Cardiac septum (tissue), 1 donor: ENCODE data around the gene CFAP77. TPM values are rescaled to one million over a fixed set of nuclear protein-coding genes. Genes with fewer than 3 reads are reported as not detected.

Source experiments
- DNase-seq: peaks from one replicate; pipeline ENCODE4 v3.0.0-alpha.2; 2020; ENCODE audit warnings: low spot score
- intact Hi-C: fragments of 100-400 bp; cut with DNase I; formaldehyde crosslinking; loops from one replicate; pipeline ENCODE4 v1.14.0; 2022
- total RNA-seq: library from RNA; stranded (reverse); fragmentation: NEBNext Ultra II Directional; extraction: Animal tissue kit (Norgen Biotek cat#: 25700); gene quantifications from one replicate; pipeline ENCODE4 v1.2.1, GENCODE V29; 2021
- donor health status: DM: no; HTN: no; CAD: no.

The CFAP77 gene
- total RNA-seq, 1 donor from 2014 or later = 1.2 TPM

GRCh38 chr9:132406554-132407122 is 3.4 kb upstream of the CFAP77 start, which contains the start of gene TTF1:
Gene TTF1, minus strand, starts transcription at chr9:132406840. Its CDS starts 4,019 bp downstream, at chr9:132402821.
- intact Hi-C loops = loop anchor here (1.0 to 10.0 kb wide), 2 partner anchors 52 to 268 kb away; partner anchors contain the start of genes GTF3C4 and SETX
- DNase-seq = peak; percentile 95

DNA sequence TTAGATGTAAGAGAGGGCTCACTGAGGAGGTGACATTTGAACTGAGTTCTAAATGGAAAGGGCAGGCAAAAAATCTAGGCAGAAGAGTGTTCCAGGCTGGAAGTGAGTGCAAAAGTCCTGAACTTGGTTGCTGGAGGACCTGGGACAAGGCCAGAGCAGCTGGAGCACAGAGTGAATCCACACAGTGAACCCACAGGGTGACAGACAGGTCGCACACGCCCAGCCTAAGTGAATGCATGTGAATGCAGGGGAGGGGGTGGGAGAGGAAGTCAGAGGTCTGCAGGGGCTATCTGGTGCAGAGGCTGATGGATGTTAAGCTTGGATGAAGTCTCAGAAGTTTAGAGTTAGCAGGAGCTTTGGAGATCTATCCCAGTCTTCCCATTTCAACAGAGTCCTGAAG is 2.8 kb upstream of the CFAP77 start:
- intact Hi-C loops = loop anchor here (10.0 kb wide), 1 partner anchor 268 kb away; the partner anchor contains the start of gene GTF3C4
- no peak for DNase-seq

GRCh38 chr9:132408521-132408920 is 1.5 kb upstream of the CFAP77 start:
- DNase-seq = no peak
- intact Hi-C loops = loop anchor here (10.0 kb wide), 1 partner anchor 266 kb away; the partner anchor contains the start of gene GTF3C4

- DNase-seq = no peak
- intact Hi-C loops = loop anchor here (1.0 to 2.0 kb wide), 3 partner anchors 97 to 390 kb away; no protein-coding TSS in a partner anchor
Observed at GRCh38 chr9:132410642-132411041, 631 bp downstream of the CFAP77 start.

GRCh38 chr9:132411091-132411508 is 1.1 kb downstream of the CFAP77 start:
- intact Hi-C loops = loop anchor here (1.0 to 2.0 kb wide), 3 partner anchors 96 to 390 kb away; no protein-coding TSS in a partner anchor
- no peak for DNase-seq

- intact Hi-C loops = no loop called here
- DNase-seq = no peak
Observed at GRCh38 chr9:132412089-132412488, 2.1 kb downstream of the CFAP77 start.

DNA sequence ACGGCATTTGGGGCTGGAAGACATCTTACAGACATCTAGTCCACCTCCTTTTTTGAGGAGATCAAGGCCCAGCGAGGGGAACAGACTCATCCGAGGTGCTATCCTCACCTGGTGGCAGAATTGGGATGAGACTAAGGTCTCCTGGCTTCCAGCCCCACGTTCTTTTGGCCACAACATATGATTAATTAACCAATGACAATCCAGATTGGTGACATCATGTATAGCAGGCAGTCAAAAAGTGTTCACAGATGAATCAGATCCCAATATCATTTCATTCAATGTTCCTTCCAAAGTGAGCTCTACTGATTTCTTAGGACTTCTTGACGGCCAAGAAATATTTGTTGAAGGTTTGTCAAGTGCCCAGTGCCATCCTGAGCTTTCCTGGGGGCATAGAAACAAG is 3.9 kb downstream of the CFAP77 start:
- intact Hi-C loops = no loop called here
- DNase-seq = no peak

- intact Hi-C loops = no loop called here
- DNase-seq = no peak
Observed at GRCh38 chr9:132414731-132415130, 4.7 kb downstream of the CFAP77 start.

GRCh38 chr9:132415181-132415580 is 5.2 kb downstream of the CFAP77 start:
- DNase-seq = no peak
- intact Hi-C loops = no loop called here

DNA sequence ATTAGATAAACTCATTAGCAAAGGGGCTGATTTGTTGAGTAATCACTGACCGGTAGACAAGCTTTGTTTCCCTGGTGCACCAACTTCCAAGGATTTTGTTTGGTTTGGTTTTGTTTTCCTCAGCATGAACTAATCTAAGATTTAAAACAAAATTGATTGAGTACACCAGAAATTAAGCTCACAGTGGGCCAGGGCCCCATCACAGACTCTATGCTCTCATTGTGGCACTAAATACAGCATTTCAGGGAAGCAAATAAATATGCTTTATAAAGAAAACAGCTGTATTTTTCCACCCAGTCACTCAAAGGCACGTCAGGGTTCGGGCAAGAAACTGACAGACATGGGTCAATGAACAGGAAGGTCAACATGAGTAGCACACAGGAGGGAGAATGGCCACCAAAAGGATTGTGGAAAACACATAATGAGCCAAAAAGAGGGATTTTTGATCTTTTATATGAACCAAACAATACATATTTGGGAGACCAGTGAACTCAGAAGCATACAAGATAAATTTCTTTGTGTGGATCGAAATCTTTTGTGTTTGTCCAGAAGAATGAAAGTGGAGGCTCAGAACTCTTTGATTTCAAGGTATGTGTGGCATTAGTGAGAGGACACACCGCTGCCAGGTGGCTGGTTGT is 8.8 kb downstream of the CFAP77 start:
- DNase-seq = no peak
- intact Hi-C loops = no loop called here

GRCh38 chr9:132422574-132422973 is 12.6 kb downstream of the CFAP77 start:
- intact Hi-C loops = no loop called here
- no peak for DNase-seq

DNA sequence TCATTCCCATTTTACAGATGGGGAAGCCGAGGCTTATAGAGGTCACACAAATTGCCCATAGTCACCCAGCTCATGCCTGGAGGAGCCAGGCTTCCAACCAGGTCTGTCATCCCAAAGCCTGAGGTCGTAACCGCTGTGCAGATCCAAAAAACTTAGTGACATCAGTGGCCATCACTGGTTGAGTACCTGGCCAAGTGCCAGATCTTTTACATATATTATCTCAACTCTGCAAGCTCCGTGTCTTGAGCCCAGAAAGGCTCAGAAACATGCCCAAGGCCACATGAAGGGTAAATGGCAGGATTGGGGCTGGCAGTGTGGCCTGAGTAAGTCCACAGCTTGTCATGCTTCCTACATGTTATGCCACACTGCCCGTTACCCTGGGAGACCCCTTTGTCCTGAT is 13.5 kb downstream of the CFAP77 start:
- no peak for DNase-seq
- intact Hi-C loops = no loop called here

- intact Hi-C loops = no loop called here
- DNase-seq = no peak
Observed at GRCh38 chr9:132424857-132425674, 15.1 kb downstream of the CFAP77 start.

GRCh38 chr9:132425675-132426062 is 15.7 kb downstream of the CFAP77 start:
- no peak for DNase-seq
- intact Hi-C loops = no loop called here

GRCh38 chr9:132426639-132427414 is 16.8 kb downstream of the CFAP77 start:
- intact Hi-C loops = no loop called here
- no peak for DNase-seq

DNA sequence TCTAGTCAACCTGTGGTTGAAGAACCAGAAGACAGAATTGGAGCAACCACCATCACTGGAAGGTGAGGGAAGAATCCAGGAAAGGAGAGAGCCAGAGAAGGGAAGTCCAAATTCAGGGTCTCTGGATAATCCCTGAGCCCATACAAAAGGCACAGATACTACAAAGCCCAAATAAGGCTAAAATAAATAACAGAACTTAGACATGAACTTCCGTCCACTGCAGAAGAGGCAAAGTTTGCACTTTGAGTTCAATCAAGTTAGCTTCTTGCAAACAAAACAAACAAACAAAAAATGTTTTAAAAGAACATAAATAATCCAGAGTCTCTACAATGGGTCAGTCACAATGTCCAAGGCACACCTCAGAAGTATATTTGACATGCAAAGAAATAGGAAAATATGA is 21.0 kb downstream of the CFAP77 start:
- DNase-seq = no peak
- intact Hi-C loops = no loop called here

- intact Hi-C loops = no loop called here
- no peak for DNase-seq
Observed at GRCh38 chr9:132434881-132435280, 24.9 kb downstream of the CFAP77 start.

DNA sequence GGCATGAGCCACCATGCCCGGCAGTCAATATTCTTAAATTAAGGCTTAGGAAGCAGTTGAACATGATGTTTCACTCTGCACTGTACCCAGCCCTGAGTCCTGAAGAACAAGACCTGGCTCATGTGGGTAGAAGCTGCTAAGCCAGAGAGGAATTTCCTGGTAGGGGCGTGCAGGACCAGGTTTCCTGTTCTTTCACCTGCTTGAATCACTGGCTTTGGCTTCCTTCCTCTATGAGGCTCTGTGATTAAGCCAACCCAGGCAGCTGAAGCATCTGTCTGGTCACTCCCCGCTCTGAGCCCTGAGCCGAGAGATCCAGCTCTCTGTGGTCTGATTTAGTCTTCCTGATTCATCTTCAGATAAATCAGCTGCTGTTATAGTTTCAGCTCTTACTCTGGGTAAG is 29.1 kb downstream of the CFAP77 start:
- intact Hi-C loops = no loop called here
- no peak for DNase-seq

DNA sequence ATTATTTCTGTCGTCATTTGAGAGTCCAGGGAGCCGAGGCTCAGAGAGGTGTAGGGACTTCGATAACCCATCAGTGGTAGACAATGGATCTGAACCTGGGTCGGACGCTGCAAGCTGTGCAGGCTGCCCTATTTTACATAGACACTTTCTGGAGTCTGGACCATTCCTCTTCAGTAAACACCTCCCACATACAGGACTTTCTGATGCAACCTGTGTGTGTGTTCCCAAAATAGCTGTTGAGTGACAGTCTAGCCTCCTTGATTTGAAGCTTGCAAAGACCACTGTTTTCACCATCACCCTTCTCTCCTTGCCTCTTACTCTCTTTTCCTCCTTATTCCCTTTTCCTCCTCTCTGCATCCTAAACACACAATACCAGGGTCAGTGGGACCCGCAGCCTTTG is 30.7 kb downstream of the CFAP77 start:
- DNase-seq = no peak
- intact Hi-C loops = no loop called here

DNA sequence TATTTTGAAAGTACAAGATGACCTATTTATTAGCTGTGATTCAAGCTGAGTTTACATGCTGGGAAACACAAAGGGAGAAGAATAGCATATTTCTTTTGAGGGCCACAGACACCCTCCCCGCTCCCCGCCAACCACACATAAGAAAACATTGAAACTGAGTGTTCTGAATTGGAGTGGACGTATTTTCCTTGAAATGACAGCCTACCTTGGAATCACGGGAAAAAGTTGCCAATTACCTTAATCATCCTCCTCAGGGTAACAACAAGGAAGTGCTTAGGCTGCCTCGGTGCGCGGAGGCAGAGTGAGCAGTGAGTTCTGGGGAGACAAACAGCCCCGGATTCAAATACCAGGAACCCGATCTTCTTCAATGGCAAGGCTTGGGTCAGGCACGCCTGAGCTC is 31.4 kb downstream of the CFAP77 start:
- intact Hi-C loops = no loop called here
- no peak for DNase-seq
